GM12875 (cell line): ENCODE results near the gene TSSK6.

Source experiments
- H3K4me3 ChIP-seq: one replicate; pipeline ENCODE4 v1.5.1; 2011; ENCODE audit warnings: low read depth, low read length, control low read depth
- TF ChIP-seq, protein P1 (sequence below): IDR thresholded peaks from 2 replicates; pipeline ENCODE4 v1.5.1; 2011; ENCODE audit warnings: low read depth, mild to moderate bottlenecking, control low read depth, inconsistent platforms, low read length, moderate library complexity, borderline replicate concordance; ENCODE audit not compliant: insufficient read depth

TSSK6 gene

DNA sequence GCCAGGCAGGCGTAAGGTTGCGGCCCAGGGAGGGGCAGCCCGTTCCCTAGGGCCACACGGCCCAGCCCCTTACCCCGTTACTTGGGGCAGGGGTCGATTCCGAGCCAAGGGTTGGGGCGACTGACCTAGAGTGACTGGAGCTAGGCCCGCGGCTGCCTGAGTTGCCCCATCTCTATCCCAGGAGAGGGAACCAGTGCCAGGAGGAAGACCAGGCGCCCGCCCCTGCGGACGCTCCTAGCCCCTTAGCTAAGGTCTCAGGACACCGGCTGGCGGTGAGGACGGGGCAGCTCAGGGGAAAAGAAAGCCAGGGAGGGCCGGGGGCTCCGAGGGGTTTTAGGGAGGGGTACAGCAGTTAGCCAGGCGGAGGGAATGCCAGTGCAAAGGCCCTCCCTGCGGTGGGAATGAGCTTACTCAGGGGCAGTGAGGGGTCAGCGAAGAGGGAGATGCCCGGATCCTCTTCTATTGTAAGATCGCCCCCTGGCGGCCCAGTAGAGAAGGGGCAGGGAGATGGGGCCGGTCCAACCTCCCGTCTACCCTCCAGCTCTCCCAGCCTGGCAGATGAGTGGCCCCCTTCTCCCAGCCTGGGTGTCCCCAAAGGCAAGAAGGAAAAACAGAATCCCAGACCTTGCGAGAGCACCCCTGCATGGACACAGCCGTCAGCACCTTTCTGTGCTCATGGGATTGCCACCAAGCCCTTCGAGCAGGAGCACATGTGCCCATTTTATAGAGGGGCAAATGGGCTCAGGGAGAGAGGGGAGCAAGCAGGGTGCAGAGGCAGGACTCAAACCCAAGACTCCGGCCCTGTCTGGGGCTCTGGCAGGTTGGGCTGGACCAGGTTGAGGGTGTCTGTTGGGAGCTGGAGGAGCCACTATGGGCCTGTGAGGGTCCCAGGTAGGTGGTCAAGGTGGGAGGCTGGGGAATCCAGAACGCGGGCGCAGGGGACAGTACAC is 39.0 kb upstream of the TSSK6 start:
- H3K4me3 ChIP-seq: no peak overlapping the region
- TF ChIP-seq, protein P1, sequence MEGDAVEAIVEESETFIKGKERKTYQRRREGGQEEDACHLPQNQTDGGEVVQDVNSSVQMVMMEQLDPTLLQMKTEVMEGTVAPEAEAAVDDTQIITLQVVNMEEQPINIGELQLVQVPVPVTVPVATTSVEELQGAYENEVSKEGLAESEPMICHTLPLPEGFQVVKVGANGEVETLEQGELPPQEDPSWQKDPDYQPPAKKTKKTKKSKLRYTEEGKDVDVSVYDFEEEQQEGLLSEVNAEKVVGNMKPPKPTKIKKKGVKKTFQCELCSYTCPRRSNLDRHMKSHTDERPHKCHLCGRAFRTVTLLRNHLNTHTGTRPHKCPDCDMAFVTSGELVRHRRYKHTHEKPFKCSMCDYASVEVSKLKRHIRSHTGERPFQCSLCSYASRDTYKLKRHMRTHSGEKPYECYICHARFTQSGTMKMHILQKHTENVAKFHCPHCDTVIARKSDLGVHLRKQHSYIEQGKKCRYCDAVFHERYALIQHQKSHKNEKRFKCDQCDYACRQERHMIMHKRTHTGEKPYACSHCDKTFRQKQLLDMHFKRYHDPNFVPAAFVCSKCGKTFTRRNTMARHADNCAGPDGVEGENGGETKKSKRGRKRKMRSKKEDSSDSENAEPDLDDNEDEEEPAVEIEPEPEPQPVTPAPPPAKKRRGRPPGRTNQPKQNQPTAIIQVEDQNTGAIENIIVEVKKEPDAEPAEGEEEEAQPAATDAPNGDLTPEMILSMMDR: peak; percentile 91

DNA sequence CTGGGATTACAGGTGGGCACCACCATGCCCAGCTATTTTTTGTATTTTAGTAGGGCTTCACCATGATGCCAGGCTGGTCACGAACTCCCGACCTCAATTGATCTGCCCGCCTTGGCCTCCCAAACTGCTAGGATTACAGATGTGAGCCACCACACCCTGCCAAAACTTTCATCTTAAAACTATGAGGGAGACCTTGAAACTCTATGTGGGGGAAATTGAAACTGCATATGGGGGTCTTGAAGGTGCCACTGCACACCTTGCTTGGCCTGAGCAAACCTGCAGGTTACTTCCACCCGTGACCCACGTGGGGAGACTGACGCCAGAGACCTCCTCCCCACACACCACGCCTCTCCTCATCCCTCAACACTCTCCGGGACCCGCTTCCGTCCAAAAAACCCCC is 38.3 kb upstream of the TSSK6 start:
- TF ChIP-seq, protein P1: no peak
- no peak overlapping the region for H3K4me3 ChIP-seq

DNA sequence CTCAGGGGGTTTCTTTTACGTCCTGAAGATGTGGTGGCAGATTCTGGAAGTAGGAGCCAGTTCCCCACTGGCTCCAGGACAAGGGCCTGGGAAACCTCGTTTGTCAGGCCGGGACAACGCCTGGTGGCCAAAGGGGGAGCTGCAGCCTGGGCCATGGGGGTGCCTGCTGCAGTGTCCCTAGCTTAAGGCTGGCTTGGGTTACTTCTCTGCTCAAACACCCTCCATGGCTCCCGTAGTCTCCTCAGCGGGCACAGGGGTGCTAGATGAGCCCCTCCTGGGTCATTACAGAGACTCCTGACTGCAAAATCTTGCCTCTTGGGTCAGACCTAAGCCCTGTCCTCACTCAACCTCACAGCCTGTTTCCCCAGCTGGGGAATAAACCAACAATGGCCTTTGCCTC is 37.5 kb upstream of the TSSK6 start:
- no peak overlapping the region for H3K4me3 ChIP-seq
- TF ChIP-seq, protein P1: peak; percentile 84

DNA sequence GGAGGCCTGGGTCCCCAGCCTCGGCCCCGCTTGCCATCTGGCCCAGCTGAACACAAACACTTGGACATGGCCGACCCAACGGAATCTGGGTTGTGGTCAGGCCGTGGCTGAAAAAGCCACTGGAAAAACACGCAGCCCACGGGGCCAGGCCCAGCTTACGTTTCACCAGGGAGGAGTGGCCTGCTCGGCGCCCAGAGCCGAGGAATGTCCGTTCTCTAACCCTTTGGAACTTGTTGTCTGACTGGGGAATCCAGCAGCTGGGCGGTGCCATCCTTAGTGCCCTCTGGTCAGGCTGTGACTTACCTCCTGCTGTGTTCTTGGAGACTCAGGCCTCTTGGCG is 36.5 kb upstream of the TSSK6 start:
- TF ChIP-seq, protein P1: no peak
- H3K4me3 ChIP-seq: no peak overlapping the region

DNA sequence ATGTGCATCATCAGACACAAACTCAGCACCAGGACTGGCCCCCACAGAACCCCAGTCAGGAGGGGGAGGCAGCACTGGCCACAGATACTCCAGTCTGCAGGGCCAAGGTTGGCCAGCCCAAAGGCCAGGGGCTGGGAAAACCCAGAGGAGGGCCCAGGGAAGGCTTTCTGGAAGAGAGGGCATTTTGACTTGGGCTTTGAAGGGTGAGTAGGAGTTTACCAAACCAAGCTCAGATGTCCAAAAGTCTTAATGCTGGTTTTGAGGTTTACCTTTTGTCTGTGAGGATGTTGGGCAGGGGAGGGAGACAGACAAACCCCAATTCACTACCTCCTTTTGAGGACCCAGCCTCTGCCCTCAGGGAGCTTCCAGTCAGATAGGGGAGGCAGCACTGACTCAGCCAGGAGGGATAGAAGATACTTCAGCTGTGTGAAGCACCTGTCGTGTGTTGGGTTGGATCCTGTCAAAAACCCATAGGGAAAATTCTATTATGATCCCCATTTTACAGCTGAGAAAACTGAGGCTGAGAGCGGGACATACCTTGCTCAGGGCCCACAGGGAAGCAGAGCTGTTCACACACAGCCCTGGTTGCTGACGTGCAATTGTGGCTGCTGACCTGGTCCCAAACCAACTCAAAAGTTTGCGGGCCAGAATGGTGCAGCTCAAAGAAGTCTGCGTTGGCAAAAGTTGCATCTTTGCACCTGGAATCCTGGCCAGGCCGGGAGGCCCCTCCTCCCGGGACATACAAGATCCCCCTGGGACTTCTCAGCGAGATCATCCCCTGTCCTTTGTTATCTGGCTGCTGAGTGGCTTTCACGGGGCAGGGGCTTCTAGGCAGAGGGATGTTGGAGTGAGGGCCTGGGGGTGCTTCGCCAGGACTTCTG is 35.9 kb upstream of the TSSK6 start:
- TF ChIP-seq, protein P1: no peak
- no peak overlapping the region for H3K4me3 ChIP-seq

DNA sequence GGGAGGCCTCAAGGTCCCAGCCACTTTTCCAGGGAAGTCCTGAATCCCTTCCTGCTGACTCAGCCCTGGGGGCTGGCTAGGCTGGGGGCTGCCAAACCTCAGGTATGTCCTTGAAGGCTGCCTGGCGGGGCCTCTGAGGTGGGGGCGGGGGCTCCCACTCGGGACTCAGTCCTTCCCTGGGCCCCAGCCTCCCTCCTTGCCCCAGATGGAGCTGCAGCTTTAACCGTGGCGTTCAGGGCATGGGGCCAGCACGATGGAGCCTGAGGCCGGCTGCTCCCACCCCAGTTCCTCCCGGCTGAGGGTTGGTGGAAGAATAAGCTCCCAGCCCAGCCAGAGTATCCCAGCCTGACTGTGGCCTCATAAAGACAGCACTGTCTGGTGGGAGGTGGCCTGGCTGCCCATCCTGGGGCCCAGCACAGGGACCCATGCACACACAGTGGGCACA is 35.2 kb upstream of the TSSK6 start:
- H3K4me3 ChIP-seq: no peak overlapping the region
- TF ChIP-seq, protein P1: no peak
